Fibroblast of pulmonary artery (primary cell): ENCODE measurements around the gene C11orf16.
A peak's percentile ranks its signal among the peaks of the same experiment; 100 is the strongest.

Experiments
- DNase-seq: peaks from one replicate; pipeline ENCODE4 v3.0.0-alpha.2; 2010; ENCODE audit warnings: low read depth
- H3K4me3 ChIP-seq: replicated peaks from 2 replicates; pipeline ENCODE4 v1.5.1; 2011; ENCODE audit warnings: low read depth, mild to moderate bottlenecking, control low read depth, low read length, moderate library complexity
- CTCF ChIP-seq: IDR thresholded peaks from 2 replicates; pipeline ENCODE4 v1.5.1; 2011; ENCODE audit warnings: mild to moderate bottlenecking, control low read depth, low read length, inconsistent platforms; ENCODE audit errors: missing control alignments

The C11orf16 gene

DNA sequence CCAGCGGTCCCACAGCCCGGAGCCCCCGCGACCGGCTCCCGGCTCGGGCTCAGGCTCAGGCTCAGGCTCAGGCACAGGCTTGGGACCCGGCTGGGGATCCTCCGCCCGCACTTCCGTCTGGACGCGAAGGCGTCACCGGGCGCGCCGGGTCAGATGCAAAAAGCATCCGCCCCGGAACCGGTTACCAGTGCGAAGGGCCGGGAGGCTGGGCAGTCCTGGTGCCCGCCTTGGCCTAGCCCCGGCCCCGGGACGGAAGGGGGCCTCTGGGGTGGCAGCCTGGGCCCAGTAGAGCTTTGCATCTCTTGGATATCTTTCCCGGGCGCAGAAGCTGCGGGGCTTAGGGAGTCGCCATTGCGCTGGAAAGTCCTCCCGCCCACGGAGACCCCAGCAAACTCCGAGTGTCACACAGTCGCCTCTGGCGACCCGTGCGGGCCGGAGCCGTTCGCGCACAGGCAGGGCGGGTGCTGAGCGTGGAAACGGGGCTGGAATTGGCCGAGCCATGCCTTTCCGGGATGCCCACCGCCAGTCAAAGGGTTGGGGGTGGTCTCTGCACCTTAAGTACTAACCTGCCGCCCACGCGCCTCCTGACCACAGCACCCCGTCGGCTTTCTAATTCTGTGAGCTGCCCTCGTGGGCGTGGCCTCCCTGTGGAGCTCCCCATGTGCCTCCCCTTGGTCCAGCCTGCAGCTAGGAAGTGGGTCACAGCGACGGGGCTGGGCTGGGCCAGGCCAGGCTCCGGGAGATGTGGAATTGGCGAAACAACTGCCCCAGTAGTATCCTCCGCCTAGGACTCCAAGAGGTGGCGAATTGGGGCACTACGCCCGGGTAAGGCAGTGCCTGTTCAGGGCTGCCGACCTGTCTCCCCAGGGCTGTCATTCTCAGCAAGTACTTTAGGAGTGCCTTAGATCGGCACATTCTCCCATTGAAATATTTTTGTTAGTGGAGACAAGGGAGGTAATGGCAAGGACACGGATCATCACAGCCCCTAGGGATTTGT is 31.9 kb upstream of the C11orf16 start, which contains the start of gene TMEM9B:
Gene TMEM9B, minus strand, starts transcription at position 119 of the 997 bp plus-strand sequence. CDS start 129 bp downstream, outside the sequence.
- H3K4me3 ChIP-seq, result peak within 1 kb of the TSS; percentile 90
- peak; percentile 82 for DNase-seq
- TF ChIP-seq CTCF, result no peak

DNA sequence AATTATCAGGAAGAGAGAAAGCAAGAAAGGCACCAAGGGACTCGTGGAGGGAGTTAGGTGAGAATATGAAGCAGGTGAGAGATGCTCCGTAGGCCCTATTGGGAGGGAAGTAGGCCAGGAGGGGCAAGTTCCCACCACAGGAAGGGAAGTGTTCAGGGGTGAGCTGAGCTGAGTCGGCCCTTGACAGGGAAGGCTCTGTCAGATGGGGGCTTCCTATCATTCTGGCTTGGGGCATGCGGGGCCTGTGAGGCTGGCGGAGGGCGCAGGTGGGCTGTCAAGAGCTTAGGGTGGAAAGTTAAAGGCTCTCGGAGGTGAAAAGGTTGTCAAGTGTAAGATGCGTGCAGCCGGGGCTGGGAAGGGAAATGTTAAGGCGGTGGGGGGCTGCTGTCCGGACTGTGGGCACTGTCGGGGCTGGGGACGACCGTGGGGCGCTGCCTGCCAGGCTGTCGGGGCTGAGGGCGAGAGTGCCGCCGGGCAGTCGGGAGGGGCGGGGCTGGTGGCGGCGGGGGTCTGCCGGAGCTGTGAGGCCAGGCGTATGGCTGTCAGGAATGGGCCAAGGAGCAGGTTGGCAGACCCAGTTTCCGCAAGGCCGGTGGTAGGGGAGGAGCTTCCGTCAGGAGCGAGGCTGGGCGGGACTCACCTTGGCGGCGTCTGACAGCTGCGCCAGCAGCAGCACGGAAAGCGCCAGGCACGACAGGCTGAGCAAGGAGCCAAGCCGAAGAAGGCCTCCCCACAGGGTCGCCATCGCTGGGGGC is 31.0 kb upstream of the C11orf16 start:
- peak overlapping the region; percentile 90 for H3K4me3 ChIP-seq
- no peak for TF ChIP-seq CTCF

DNA sequence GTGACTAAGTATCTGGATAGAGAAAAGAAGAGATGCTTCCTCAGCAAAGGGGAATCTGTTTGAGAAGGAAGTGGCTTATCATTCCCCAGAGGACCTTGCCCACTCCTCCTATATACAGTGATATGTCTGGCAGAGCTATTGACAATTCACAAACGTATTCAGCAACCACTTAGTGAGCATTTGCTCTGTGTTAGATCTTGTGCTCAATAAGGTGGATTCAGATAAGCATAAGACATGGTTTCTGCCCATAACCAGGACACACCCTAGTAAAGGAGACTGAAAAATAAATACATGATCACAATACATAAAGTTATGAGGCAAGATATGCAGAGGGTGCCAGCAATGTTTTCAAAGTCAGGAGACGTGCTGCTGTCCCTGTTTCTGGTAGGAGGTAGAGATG is 30.1 kb upstream of the C11orf16 start:
- H3K4me3 ChIP-seq, result peak overlapping the region; percentile 90
- DNase-seq, result no peak

More for the DNA sequence above, 31.0 kb upstream of the C11orf16 start:
- peak; percentile 63 for DNase-seq

GRCh38 chr11:8961401-8961800 is 28.7 kb upstream of the C11orf16 start:
- TF ChIP-seq CTCF, result no peak
- no peak for DNase-seq
- no peak overlapping the region for H3K4me3 ChIP-seq

More for the DNA sequence above, 30.1 kb upstream of the C11orf16 start:
- TF ChIP-seq CTCF, result no peak

- H3K4me3 ChIP-seq, result no peak overlapping the region
- peak; percentile 63 for TF ChIP-seq CTCF
- DNase-seq, result peak; percentile 91
Observed at GRCh38 chr11:8959546-8960166, 26.9 kb upstream of the C11orf16 start.

DNA sequence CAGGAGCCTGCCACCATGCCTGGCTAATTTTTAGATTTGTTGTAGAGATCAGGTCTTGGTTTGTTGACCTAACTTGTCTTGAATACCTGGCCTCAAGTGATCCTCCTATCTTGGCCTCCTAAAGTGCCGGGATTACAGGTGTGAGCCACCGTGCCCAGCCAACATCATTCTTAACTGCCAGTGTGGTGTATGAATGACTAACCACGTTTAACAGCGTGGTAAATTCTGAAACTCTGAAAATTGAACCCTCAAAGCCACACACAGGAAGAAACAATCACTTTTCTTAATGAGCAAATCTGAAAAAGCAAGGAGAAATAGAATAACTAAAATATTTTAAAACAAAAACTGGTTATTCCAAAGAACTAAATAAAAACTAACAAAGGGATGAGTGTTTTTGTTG is 24.1 kb upstream of the C11orf16 start:
- DNase-seq, result no peak
- TF ChIP-seq CTCF, result no peak
- H3K4me3 ChIP-seq, result no peak overlapping the region
